Cardiac muscle cell (in vitro differentiated cells and primary cell): ENCODE results near the gene RICTOR. TPM values are rescaled to one million over a fixed set of nuclear protein-coding genes. Genes with fewer than 3 reads are reported as not detected.
A peak's percentile ranks its signal among the peaks of the same experiment; 100 is the strongest.

Source experiments
- DNase-seq, 2 donors: peaks; one replicate each; pipeline versions ENCODE4 v3.0.0 to v3.0.0-alpha.2; 2010 to 2017; ENCODE audit warnings: low read depth in 1 of 2, low spot score in 1 of 2
- H3K27ac ChIP-seq: fragments of 200-600 bp; sonication (generic); 2 replicates; pipeline ENCODE4 v1.5.1; 2016
- H3K27me3 ChIP-seq: fragments of 200-600 bp; sonication (generic); 2 replicates; pipeline ENCODE4 v1.6.0; 2016; ENCODE audit warnings: control low read depth
- H3K36me3 ChIP-seq: fragments of 200-600 bp; sonication (generic); 2 replicates; pipeline ENCODE4 v1.5.1; 2016; ENCODE audit warnings: control low read depth
- H3K4me1 ChIP-seq: fragments of 200-600 bp; sonication (generic); 2 replicates; pipeline ENCODE4 v1.8.1; 2017; ENCODE audit warnings: low read depth, mild to moderate bottlenecking, mixed run types
- H3K4me3 ChIP-seq: fragments of 200-600 bp; sonication (generic); 2 replicates; pipeline ENCODE4 v1.5.1; 2016; ENCODE audit warnings: mild to moderate bottlenecking
- H3K9me3 ChIP-seq: fragments of 200-600 bp; sonication (generic); 2 replicates; pipeline ENCODE4 v1.5.1; 2017; ENCODE audit warnings: low read depth, mild to moderate bottlenecking, control low read depth
- CTCF ChIP-seq: IDR thresholded peaks from 2 replicates; pipeline ENCODE4 v1.5.1; 2012; ENCODE audit warnings: low read depth, mild to moderate bottlenecking, low read length
- polyA plus RNA-seq: library from polyadenylated mRNA; unstranded; fragments of >200 nt; fragmentation: Nextera tagmentation; extraction: Ambion mirVana; gene quantifications from 2 replicates; pipeline ENCODE4 v1.2.1, GENCODE V29; 2016
- total RNA-seq: library from RNA; depleted of rRNA; stranded (reverse); fragments of >200 nt; gene quantifications from 2 replicates; pipeline ENCODE4 v1.2.3, GENCODE V29; 2016

RICTOR gene
- total and polyA plus RNA-seq, 2 experiments from 2014 or later = 6.0 to 20.6 TPM

DNA sequence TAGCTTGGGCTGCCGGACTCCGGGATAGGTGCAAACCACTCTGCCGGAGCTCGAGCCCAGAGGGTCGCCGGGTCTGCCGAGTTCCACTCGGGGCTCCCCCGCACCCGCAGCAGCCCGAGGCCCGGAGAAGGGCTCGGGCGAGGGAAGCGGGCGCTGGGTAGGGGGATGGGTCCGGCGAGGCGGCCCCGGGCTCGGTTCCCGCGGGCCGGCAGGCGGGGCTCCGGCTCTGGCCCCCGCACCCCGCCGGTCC, 507 bp downstream of the RICTOR start:
- no peak for TF ChIP-seq CTCF
- no peak for DNase-seq
- peaks cover 10% of the 10 kb centered on the region for H3K4me1 ChIP-seq
- peak overlapping the region; percentile 91 for H3K4me3 ChIP-seq
- no peaks in the 10 kb centered on the region for H3K36me3 ChIP-seq
- H3K27ac ChIP-seq = peak overlapping the region; percentile 100
- H3K9me3 ChIP-seq = no peaks in the 10 kb centered on the region
- no peaks in the 10 kb centered on the region for H3K27me3 ChIP-seq

- Histone ChIP-seq H3K27ac (peak overlapping the region; percentile 100), H3K27me3 (no peaks in the 10 kb centered on the region), H3K4me1 (peaks cover 10% of the 10 kb centered on the region), H3K36me3 (no peaks in the 10 kb centered on the region), H3K9me3 (no peaks in the 10 kb centered on the region), H3K4me3 (peak overlapping the region; percentile 91)
- no peak for TF ChIP-seq CTCF
- peak; percentile 42 to 50 for DNase-seq
Measured at GRCh38 chr5:39072925-39073766, 1.1 kb downstream of the RICTOR start.

- Histone ChIP-seq H3K9me3 (no peaks in the 10 kb centered on the region), H3K27ac (no peak overlapping the region), H3K27me3 (no peaks in the 10 kb centered on the region), H3K36me3 (no peaks in the 10 kb centered on the region), H3K4me3 (no peak overlapping the region), H3K4me1 (peaks cover 6% of the 10 kb centered on the region)
- no peak for TF ChIP-seq CTCF
- no peak for DNase-seq
Measured at GRCh38 chr5:39068099-39068498, 6.1 kb downstream of the RICTOR start.

GRCh38 chr5:39064450-39064849, 9.7 kb downstream of the RICTOR start:
- no peaks in the 10 kb centered on the region for H3K27me3 ChIP-seq
- no peak overlapping the region for H3K27ac ChIP-seq
- no peaks in the 10 kb centered on the region for H3K9me3 ChIP-seq
- H3K4me1 ChIP-seq = no peaks in the 10 kb centered on the region
- DNase-seq = no peak
- TF ChIP-seq CTCF = no peak
- no peak overlapping the region for H3K4me3 ChIP-seq
- no peaks in the 10 kb centered on the region for H3K36me3 ChIP-seq

GRCh38 chr5:39063037-39063436, 11.2 kb downstream of the RICTOR start:
- no peaks in the 10 kb centered on the region for H3K4me1 ChIP-seq
- H3K4me3 ChIP-seq = no peak overlapping the region
- no peaks in the 10 kb centered on the region for H3K9me3 ChIP-seq
- no peak for DNase-seq
- H3K27ac ChIP-seq = no peak overlapping the region
- no peaks in the 10 kb centered on the region for H3K36me3 ChIP-seq
- H3K27me3 ChIP-seq = no peaks in the 10 kb centered on the region
- no peak for TF ChIP-seq CTCF
